D721Med (cell line): ENCODE measurements around the gene AANAT.
A peak's percentile ranks its signal among the peaks of the same experiment; 100 is the strongest.

ENCODE experiments used
- DNase-seq: peaks from one replicate; pipeline ENCODE4 v3.0.0; 2011; ENCODE audit warnings: low spot score; ENCODE audit not compliant: insufficient read length
- FAIRE-seq: peaks from 2 replicates; lab custom pipeline; 2011; peaks lifted over from hg19 to GRCh38; lab: Jason Lieb, UNC
- CTCF ChIP-seq: IDR thresholded peaks from 2 replicates; pipeline ENCODE4 v1.5.1; 2012; ENCODE audit warnings: mild to moderate bottlenecking, control low read depth; ENCODE audit not compliant: insufficient read depth; ENCODE audit errors: missing control alignments

Gene AANAT

GRCh38 chr17:76496464-76496863 is 29.1 kb downstream of the AANAT start:
- TF ChIP-seq CTCF, result no peak
- no peak for FAIRE-seq
- DNase-seq, result no peak

- DNase-seq, result no peak
- FAIRE-seq, result no peak
- TF ChIP-seq CTCF, result no peak
Measured at GRCh38 chr17:76497699-76497978, 30.2 kb downstream of the AANAT start.

- no peak for TF ChIP-seq CTCF
- FAIRE-seq, result no peak
- DNase-seq, result peak; percentile 91
Measured at GRCh38 chr17:76497979-76498875, 30.8 kb downstream of the AANAT start.

GRCh38 chr17:76498876-76499251 is 31.5 kb downstream of the AANAT start:
- no peak for TF ChIP-seq CTCF
- FAIRE-seq (no peak), DNase-seq (no peak)

GRCh38 chr17:76499267-76499667 is 31.9 kb downstream of the AANAT start:
- no peak for DNase-seq
- TF ChIP-seq CTCF, result no peak
- no peak for FAIRE-seq

- no peak for DNase-seq
- no peak for TF ChIP-seq CTCF
- no peak for FAIRE-seq
Measured at GRCh38 chr17:76500074-76500746, 32.8 kb downstream of the AANAT start.

- DNase-seq, result no peak
- no peak for FAIRE-seq
- TF ChIP-seq CTCF, result no peak
Measured at GRCh38 chr17:76500747-76501017, 33.3 kb downstream of the AANAT start.
